ENCODE results near the gene TMEM120B. TPM values are rescaled to one million over a fixed set of nuclear protein-coding genes. Genes with fewer than 3 reads are reported as not detected.

Gene TMEM120B
- total RNA-seq, 4 donors from 2014 or later, result 5.9 to 11.2 (median 6.4) TPM

DNA sequence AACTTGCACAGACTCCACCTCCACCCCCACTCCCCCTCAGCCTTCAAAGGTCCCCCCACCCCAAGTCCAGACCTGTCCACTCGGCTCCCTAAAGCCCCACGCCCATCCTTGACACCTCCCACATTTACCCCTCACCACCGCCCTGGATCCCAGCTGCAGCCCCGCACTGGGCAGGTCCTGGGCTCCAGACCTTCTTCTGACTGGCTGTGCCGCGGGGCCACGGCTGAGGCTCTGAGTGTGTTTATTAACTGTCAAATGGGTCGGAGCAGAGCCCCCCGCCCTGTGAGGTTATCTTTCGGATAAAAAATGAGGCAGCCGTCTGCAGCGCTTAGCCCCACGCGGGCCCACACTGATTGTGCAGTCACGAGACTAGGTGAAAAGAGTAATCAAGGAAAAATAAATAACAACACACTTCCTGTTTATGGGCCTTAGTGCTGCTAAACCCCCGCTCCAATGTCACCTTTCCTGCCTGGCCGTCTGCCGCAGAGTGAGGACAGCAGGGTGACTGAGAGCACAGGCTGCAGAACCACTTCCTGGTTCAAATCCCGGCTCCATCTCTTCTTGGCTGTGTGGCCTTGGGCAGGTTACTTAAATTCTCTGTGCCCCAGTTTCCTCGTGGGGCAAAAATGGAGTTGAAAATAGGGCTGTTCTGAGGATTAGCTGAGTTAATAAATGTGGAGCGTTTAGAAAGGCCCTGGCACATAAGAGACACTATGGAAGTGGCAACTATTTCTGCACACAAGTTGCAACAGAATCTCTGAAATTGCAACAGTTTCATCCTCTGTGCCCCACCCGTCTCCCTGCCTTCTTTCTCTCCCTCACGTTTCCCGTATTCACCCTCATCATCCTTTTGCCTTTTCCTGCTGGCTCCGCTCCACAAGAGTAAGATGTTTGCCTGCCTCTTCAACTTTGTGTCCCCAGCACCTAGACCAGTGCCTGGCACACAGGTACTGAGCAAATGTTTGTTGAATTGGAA lies 100.7 kb downstream of the TMEM120B start:
- no peak for TF ChIP-seq CTCF (IDR thresholded peaks at IDR 0.05 in 4 of 5, conservative IDR thresholded peaks at IDR 0.05 in 1 of 5)
- no peak for TF ChIP-seq POLR2A (IDR thresholded peaks at IDR 0.05)
- Histone ChIP-seq H3K4me3 (peak overlapping the region in 3 of 4 donors; percentile 56 to 71 (median 56)), H3K27ac (peak overlapping the region; percentile 24 to 89 (median 74)), H3K4me1 (peaks cover 25 to 32% of the 10 kb centered on the region in 2 donors), H3K27me3 (no peaks in the 10 kb centered on the region), H3K36me3 (peaks cover 5 to 62% of the 10 kb centered on the region in 2 donors), H3K9me3 (no peaks in the 10 kb centered on the region)
- DNase-seq, result no peak
- in situ Hi-C loops (cut with MboI; ENCODE audit: low sequenced_read_pairs in 4 of 4), result no loop called here
- intact Hi-C loops (cut with DNase I; ENCODE audit: low total_unique reads), result loop anchor here (1.0 kb wide), 2 partner anchors 18 to 37 kb away; no protein-coding TSS in a partner anchor
- no peak for ATAC-seq

DNA sequence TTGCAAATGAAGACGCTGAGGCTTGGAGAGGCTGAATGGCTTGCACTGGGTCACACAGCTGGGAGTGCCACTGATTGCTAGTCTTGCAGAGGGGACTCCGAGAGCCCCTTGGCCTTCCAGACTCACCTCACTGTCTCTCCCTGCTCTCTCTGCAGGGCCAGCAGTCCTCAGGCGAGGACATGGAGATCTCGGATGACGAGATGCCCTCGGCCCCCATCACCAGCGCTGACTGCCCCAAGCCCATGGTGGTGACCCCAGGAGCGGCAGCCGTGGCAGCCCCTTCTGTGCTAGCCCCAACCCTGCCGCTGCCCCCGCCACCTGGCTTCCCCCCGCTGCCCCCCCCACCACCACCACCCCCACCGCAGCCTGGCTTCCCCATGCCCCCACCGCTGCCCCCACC lies 101.4 kb downstream of the TMEM120B start:
- peaks cover 25 to 32% of the 10 kb centered on the region in 2 donors for H3K4me1 ChIP-seq
- DNase-seq (no peak), ATAC-seq (no peak)
- H3K9me3 ChIP-seq, result no peaks in the 10 kb centered on the region
- in situ Hi-C loops (cut with MboI; ENCODE audit: low sequenced_read_pairs in 4 of 4) (no loop called here), intact Hi-C loops (cut with DNase I; ENCODE audit: low total_unique reads) (no loop called here)
- no peak overlapping the region for H3K4me3 ChIP-seq
- no peaks in the 10 kb centered on the region for H3K27me3 ChIP-seq
- no peak for TF ChIP-seq CTCF (IDR thresholded peaks at IDR 0.05 in 4 of 5, conservative IDR thresholded peaks at IDR 0.05 in 1 of 5)
- no peak for TF ChIP-seq POLR2A (IDR thresholded peaks at IDR 0.05)
- no peak overlapping the region for H3K27ac ChIP-seq
- peaks cover 9 to 61% of the 10 kb centered on the region in 2 donors for H3K36me3 ChIP-seq

- no peak for ATAC-seq
- in situ Hi-C loops (cut with MboI; ENCODE audit: low sequenced_read_pairs in 4 of 4), result no loop called here
- no peak overlapping the region for H3K27ac ChIP-seq
- DNase-seq, result no peak
- peaks cover 25 to 32% of the 10 kb centered on the region in 2 donors for H3K4me1 ChIP-seq
- H3K27me3 ChIP-seq, result no peaks in the 10 kb centered on the region
- intact Hi-C loops (cut with DNase I; ENCODE audit: low total_unique reads), result no loop called here
- TF ChIP-seq CTCF (IDR thresholded peaks at IDR 0.05 in 4 of 5, conservative IDR thresholded peaks at IDR 0.05 in 1 of 5) (no peak), POLR2A (IDR thresholded peaks at IDR 0.05) (no peak)
- H3K36me3 ChIP-seq, result peaks cover 9 to 61% of the 10 kb centered on the region in 2 donors
- H3K9me3 ChIP-seq, result no peaks in the 10 kb centered on the region
- H3K4me3 ChIP-seq, result no peak overlapping the region
Measured at GRCh38 chr12:121814429-121815119, 102.0 kb downstream of the TMEM120B start.

- H3K27me3 ChIP-seq, result no peaks in the 10 kb centered on the region
- in situ Hi-C loops (cut with MboI; ENCODE audit: low sequenced_read_pairs in 4 of 4), result no loop called here
- ATAC-seq (no peak), DNase-seq (no peak)
- H3K4me3 ChIP-seq, result no peak overlapping the region
- H3K4me1 ChIP-seq, result peaks cover 25 to 32% of the 10 kb centered on the region in 2 donors
- H3K27ac ChIP-seq, result no peak overlapping the region
- intact Hi-C loops (cut with DNase I; ENCODE audit: low total_unique reads), result no loop called here
- no peaks in the 10 kb centered on the region for H3K9me3 ChIP-seq
- peaks cover 9 to 61% of the 10 kb centered on the region in 2 donors for H3K36me3 ChIP-seq
- TF ChIP-seq POLR2A (IDR thresholded peaks at IDR 0.05), result no peak
- TF ChIP-seq CTCF (IDR thresholded peaks at IDR 0.05 in 4 of 5, conservative IDR thresholded peaks at IDR 0.05 in 1 of 5), result no peak
Measured at GRCh38 chr12:121815263-121815662, 102.7 kb downstream of the TMEM120B start.

Data from gastrocnemius medialis (tissue), 4 donors.